B cell (primary cell): ENCODE measurements around the gene TIAL1.

ENCODE experiments used
- CTCF ChIP-seq: fragments of 200-600 bp; IDR thresholded peaks from one replicate; pipeline ENCODE4 v1.8.0; 2022; ENCODE audit warnings: antibody characterized with exemption, mild to moderate bottlenecking
- EZH2 ChIP-seq: IDR thresholded peaks from 2 replicates; pipeline ENCODE4 v1.6.1; 2012; ENCODE audit warnings: borderline replicate concordance, low read depth, mild to moderate bottlenecking, moderate library complexity, low read length; ENCODE audit not compliant: insufficient read depth, poor library complexity, severe bottlenecking

GRCh38 chr10:119555178-119555784, 41.5 kb downstream of the TIAL1 start:
- TF ChIP-seq CTCF (no peak), EZH2 (no peak)
